Pericardium fibroblast (primary cell): ENCODE data around the gene OR4E1. TPM values are rescaled to one million over a fixed set of nuclear protein-coding genes. Genes with fewer than 3 reads are reported as not detected.

Experiments used
- total RNA-seq: library from RNA; depleted of rRNA; stranded (reverse); fragments of >200 nt; gene quantifications from 2 replicates; pipeline ENCODE4 v1.2.3, GENCODE V29; 2015

Gene OR4E1, protein sequence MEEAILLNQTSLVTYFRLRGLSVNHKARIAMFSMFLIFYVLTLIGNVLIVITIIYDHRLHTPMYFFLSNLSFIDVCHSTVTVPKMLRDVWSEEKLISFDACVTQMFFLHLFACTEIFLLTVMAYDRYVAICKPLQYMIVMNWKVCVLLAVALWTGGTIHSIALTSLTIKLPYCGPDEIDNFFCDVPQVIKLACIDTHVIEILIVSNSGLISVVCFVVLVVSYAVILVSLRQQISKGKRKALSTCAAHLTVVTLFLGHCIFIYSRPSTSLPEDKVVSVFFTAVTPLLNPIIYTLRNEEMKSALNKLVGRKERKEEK
- total RNA-seq = not detected in 2 replicates

DNA sequence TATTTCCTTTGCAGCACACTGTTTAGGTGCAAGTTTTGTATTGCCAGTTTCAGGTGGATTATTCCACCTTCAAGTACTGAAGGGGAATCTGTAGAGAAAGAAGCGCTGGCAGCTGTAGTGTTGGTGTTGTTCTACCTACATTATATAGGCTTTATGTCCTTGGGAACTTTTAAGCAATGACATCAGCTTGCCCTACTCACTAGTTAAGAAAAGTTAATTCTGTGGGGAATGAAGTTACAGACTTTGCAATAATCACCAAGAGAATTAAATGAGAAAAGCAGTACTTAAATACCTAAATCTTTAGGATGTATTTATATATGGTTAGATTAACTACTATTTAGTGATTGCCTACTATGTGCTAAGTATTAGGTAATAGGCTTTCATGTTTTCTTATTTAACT lies at the start of gene OR4E1:
OR4E1 (minus strand) TSS at position 101 of the 400 bp plus-strand sequence. CDS start 2,883 bp downstream, outside the sequence.

DNA sequence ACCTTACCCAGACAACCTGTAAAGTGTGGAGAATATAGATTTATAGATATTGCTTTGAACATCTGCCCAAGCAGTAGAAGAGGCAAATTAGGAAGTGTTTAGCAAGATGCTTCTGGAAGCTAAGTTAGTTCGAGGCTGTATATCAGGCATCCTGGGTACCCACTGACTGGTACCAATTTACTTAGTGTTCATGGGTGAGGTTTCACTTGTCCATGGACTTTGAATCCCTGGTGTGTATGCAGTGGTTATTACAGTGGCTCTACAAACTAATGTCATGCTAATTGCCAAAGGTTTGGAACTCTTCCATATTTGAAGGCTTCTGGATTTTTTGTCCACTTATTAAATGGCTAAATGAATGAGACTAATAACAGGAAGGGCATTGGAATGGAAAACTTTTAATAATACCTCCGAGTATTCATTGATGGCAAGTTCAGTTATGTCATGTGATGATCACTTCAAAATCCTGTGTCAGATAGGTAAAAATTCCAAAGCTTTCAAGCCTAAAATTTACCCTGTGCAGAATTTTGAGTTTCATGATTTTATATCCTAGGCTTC lies 20.2 kb downstream of the OR4E1 start, which contains the start of gene OR4E2:
OR4E2 (plus strand) TSS at position 505 of the 555 bp plus-strand sequence. CDS start 11,248 bp downstream, outside the sequence.

DNA sequence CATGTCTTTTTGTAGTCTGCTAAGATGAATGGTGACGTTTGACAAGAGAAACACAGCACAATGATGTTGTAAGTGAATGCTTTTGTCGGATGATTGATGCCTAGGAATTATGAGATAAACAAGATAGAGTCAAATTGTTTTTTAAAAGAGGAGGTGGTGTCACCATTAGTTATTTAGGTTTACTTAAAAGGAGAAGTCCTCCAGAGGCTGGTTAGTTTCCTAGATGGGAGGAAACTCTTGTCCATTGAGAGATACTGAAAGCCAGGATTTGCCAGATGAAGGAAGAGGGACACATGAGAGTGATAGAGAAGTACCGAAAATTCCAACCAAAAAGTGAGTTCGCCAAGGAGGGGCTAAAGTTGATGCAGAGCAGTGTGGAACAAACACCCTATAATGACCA lies 38.8 kb downstream of the OR4E1 start, which contains the start of gene OR10G2:
OR10G2 (minus strand) TSS at position 101 of the 400 bp plus-strand sequence; CDS start at position 3, 98 bp downstream.

Other genes with a start within 250 kb of the OR4E1 start
- 31.0 and 38.1 TPM in 2 replicates for gene CHD8, start 217.7 kb downstream of the OR4E1 start, total RNA-seq
- 16.3 and 21.4 TPM in 2 replicates for gene RAB2B, start 196.9 kb downstream of the OR4E1 start, total RNA-seq
- 25.4 and 35.8 TPM in 2 replicates for gene TOX4, start 196.6 kb downstream of the OR4E1 start, total RNA-seq
- gene METTL3, start 162.5 kb downstream of the OR4E1 start, total RNA-seq = 24.4 and 24.5 TPM in 2 replicates
- gene SALL2, start 147.5 kb downstream of the OR4E1 start, total RNA-seq = 6.9 and 8.5 TPM in 2 replicates
- gene OR10G3, start 93.7 kb downstream of the OR4E1 start, total RNA-seq = not detected in 2 replicates
- gene OR10G2, start 38.9 kb downstream of the OR4E1 start, total RNA-seq = not detected in 2 replicates
- gene OR4E2, start 20.0 kb downstream of the OR4E1 start, total RNA-seq = not detected in 2 replicates